ENCODE data around the gene BEX4. TPM values are rescaled to one million over a fixed set of nuclear protein-coding genes. Genes with fewer than 3 reads are reported as not detected.
A peak's percentile ranks its signal among the peaks of the same experiment; 100 is the strongest.

Gene BEX4
- total RNA-seq (28.0 and 30.3 TPM in 2 replicates), polyA plus RNA-seq (12.9 and 17.8 TPM in 2 replicates), polyA minus RNA-seq (6.8 and 7.3 TPM in 2 replicates), Bru-seq, nascent RNA (percentile 71 among the genes with signal in this experiment), BruChase-seq, experiment 1, labeled RNA remaining after a 6-hour chase (percentile 95 among the genes with signal in this experiment), BruChase-seq, experiment 2, labeled RNA remaining after a 2-hour chase (percentile 90 among the genes with signal in this experiment)
- polyA plus RNA-seq (2011; cell fraction: cytosol; rRNA removed), result 24.0 and 26.0 TPM in 2 replicates
- polyA plus RNA-seq (2011; cell fraction: nucleus; rRNA removed), result 13.2 and 20.8 TPM in 2 replicates
- polyA plus RNA-seq (2012), result 33.6 and 41.1 TPM in 2 replicates
- not detected for polyA minus RNA-seq (2011; cell fraction: cytosol; rRNA and poly(A)+ RNA removed)
- polyA minus RNA-seq (2011; cell fraction: nucleus; rRNA and poly(A)+ RNA removed), result 4.0 and 4.4 TPM in 2 replicates
- long read RNA-seq, transcript BEX4-202 (3 exons, 1,328 nt), result major isoform, 114 of 129 reads
- long read RNA-seq, transcript BEX4-201 (2 exons, 1,066 nt), result minor isoform, 9 of 129 reads
- long read RNA-seq, partial matches to known transcripts, result 0 of 129 reads
- long read RNA-seq, other reads (novel, unspliced or antisense), result 6 of 129 reads

GRCh38 chrX:103214870-103215424, at the start of gene BEX4:
Gene BEX4, plus strand, starts transcription at chrX:103215108. Its CDS starts 1,046 bp downstream, at chrX:103216154.
- H2AFZ ChIP-seq (ENCODE audit: low read depth, low read length), result peak within 1 kb of the TSS; percentile 81
- intact Hi-C loops (cut with micrococcal nuclease), result loop anchor here (1.0 to 5.0 kb wide), 2 partner anchors 39 to 127 kb away; no protein-coding TSS in a partner anchor
- H3K27me3 ChIP-seq (ENCODE audit: control insufficient read depth in 2 of 2, insufficient read depth in 2 of 2, low read length in 2 of 2), result no peaks in the 10 kb centered on the region
- FAIRE-seq (peak; percentile 59), DNase-seq (ENCODE audit: low read depth, low spot score) (peak; percentile 64)
- H3K9ac ChIP-seq (replicated peaks; ENCODE audit: extremely low read depth, insufficient read depth, low read length), result peak within 1 kb of the TSS; percentile 91
- no peaks in the 10 kb centered on the region for H3K9me3 ChIP-seq (replicated peaks; ENCODE audit: control insufficient read depth, insufficient read depth, low read length)
- peak within 1 kb of the TSS; percentile 70 for H3K27ac ChIP-seq (ENCODE audit: insufficient read depth, low read depth, low read length)
- no peaks in the 10 kb centered on the region for H3K9me1 ChIP-seq (replicated peaks; ENCODE audit: control insufficient read depth, extremely low read depth, insufficient read depth, low read length)
- ChIA-PET POLR2A (no interaction called here), CTCF (interaction anchor here (0.9 to 1.7 kb wide), 3 partner anchors 34 to 250 kb away, joined by 4 to 6 read pairs (median 4); no protein-coding TSS in a partner anchor)
- H3K4me2 ChIP-seq (ENCODE audit: insufficient read depth, low read length), result peak within 1 kb of the TSS; percentile 59
- no peaks in the 10 kb centered on the region for H3K36me3 ChIP-seq (ENCODE audit: control insufficient read depth in 2 of 2, extremely low read depth in 1 of 2, insufficient read depth in 2 of 2, low read length in 2 of 2)
- no TSS peak for BruUV-seq (replicated peaks)
- peak within 1 kb of the TSS; percentile 43 to 94 (median 61) for H3K4me3 ChIP-seq (replicated peaks in 1 of 3; ENCODE audit: insufficient read depth in 1 of 3, low read depth in 1 of 3, low read length in 3 of 3)
- no peaks in the 10 kb centered on the region for H3K79me2 ChIP-seq (ENCODE audit: control insufficient read depth, insufficient read depth, low read length)
- peaks cover 5% of the 10 kb centered on the region for H3K4me1 ChIP-seq (ENCODE audit: control insufficient read depth, extremely low read depth, insufficient read depth, low read length)
- peak; percentile 84 for TF ChIP-seq MAX (IDR thresholded peaks at IDR 0.05; ENCODE audit: insufficient read depth, insufficient read length)
- TF ChIP-seq MYC (IDR thresholded peaks at IDR 0.05; ENCODE audit: low read depth, low read length), result no peak
- no peak for TF ChIP-seq CTCF (IDR thresholded peaks at IDR 0.05; ENCODE audit: extremely low read depth in 1 of 2, insufficient read depth in 1 of 2, low read depth in 1 of 2, low read length in 2 of 2)
- TF ChIP-seq POLR2AphosphoS5 (IDR thresholded peaks at IDR 0.05; ENCODE audit: insufficient read depth, low read depth, low read length), result peak; percentile 64
- TF ChIP-seq JUN (IDR thresholded peaks at IDR 0.05; ENCODE audit: borderline replicate concordance, insufficient read depth, insufficient read length, low read depth), result no peak
- TF ChIP-seq FOS (IDR thresholded peaks at IDR 0.05; ENCODE audit: borderline replicate concordance, insufficient read depth, low read length), result no peak
- TF ChIP-seq EZH2 (IDR thresholded peaks at IDR 0.05; ENCODE audit: borderline replicate concordance, low read depth, low read length, severe bottlenecking), result no peak
- no peak for TF ChIP-seq GATA2 (IDR thresholded peaks at IDR 0.05; ENCODE audit: insufficient read depth, insufficient read length, low read depth, low read length)
- peak; percentile 62 for TF ChIP-seq POLR2A (IDR thresholded peaks at IDR 0.05; ENCODE audit: low read depth, low read length)
- dilution Hi-C loops (cut with MboI; ENCODE audit: extremely low pct_ligation_motif_present, low sequenced_read_pairs), result no loop called here
- no peaks in the 10 kb centered on the region for H4K20me1 ChIP-seq (replicated peaks; ENCODE audit: control insufficient read depth, extremely low read depth, insufficient read depth, low read length)

All from endothelial cell of umbilical vein (primary cell).